Stimulated activated CD8-positive, alpha-beta memory T cell treated with anti-CD3 and anti-CD28 coated beads, Interleukin-12 subunit alpha, Interleukin-12 subunit beta, amount 100 ng/mL, for 24 hours (primary cell): ENCODE data around the gene KLF1.
"Not testable (repeated sequence)": the region's sequence is repeated elsewhere in the genome, so short reads cannot be mapped to it uniquely, and the experiment has no call there.

Source experiments
- DNase-seq: peaks from one replicate; pipeline ENCODE4 v3.0.0-alpha.2; 2020; ENCODE audit errors: extremely low read depth

KLF1 gene

DNA sequence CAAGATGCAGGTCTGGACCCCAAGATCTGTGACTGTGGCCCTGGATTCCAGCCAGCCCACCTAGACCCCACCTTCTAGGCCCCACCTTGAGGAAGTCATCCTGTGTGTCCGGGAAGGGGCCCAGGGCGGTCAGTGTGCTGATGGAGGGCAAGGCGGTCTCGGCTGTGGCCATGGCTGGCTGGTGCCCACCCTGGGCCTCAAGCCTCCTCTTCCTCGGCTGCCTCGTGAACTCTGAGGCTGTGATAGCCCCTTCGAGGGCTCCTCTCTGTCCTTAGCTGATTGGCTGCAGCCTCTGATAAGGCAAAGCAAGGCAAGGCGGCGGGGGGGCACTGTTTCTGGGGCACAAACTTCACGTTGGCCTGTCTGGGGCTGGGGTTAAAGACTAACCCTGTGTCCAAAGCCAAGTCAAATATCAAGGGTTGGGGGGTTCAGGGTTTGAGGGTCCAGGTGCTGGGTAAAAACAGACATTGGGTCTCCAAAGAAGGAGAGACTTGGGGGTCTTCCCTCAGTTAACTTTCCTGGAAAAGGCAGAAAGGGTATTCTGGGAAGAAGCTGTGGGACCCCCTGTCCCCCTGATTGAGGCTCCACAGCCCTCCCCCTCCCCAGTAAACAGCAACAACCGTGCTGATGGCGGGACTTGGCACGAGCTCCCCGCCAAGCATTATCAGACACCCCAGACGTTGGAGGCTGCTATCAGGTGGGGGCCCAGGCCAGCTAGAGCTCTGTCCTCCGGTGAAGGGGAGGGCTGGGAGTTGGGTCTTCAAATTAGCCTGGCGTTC is at the start of gene KLF1:
Gene KLF1 (minus strand): TSS at position 233 of the 779 bp plus-strand sequence. CDS start 61 bp downstream, at position 172.
- no peak for DNase-seq

GRCh38 chr19:12936582-12936981 is 49.6 kb upstream of the KLF1 start:
- no peak for DNase-seq

- DNase-seq, result no peak
Measured at GRCh38 chr19:12935071-12935470, 48.1 kb upstream of the KLF1 start.

DNA sequence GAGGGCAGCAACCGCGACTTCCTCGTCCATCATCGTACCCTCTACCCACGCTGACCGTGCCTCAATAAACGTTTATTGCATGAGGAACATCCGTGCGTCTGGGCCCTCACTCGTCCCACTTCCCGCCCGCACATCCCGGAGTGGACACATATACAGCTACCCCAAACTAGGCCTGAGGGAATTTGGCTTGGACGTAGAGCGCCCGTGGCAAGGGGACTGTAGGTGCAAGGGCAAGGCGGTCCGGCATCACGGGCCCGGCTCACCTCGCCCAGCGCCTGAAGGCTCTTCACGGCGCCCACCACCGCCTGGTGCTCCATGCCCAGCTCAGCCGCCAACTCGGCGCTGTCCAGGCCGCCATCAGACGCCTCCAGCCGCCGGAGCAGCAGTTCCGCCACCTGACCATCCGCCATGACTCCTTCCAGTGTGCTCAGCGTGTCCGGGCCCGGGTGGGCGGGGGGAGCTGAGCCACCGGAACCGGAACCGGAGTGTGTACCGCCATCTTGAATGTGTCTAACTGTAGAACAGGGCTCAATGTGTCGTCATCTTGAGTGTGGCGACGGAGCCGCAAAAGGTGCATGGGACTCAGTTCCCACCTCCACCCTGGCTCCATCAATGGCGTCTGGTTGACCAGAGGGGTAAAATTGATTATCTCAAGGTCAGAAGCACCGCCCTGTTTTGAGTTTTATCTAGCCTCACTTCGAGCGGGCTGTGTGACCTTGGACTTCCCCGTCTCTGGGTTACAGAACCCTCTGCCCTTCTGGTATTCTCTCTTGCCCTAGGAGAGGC is 46.5 kb upstream of the KLF1 start, which contains the start of gene FARSA:
Gene FARSA (minus strand): TSS at position 425 of the 786 bp plus-strand sequence. CDS start 15 bp downstream, at position 410.
- peak; percentile 77 for DNase-seq

DNA sequence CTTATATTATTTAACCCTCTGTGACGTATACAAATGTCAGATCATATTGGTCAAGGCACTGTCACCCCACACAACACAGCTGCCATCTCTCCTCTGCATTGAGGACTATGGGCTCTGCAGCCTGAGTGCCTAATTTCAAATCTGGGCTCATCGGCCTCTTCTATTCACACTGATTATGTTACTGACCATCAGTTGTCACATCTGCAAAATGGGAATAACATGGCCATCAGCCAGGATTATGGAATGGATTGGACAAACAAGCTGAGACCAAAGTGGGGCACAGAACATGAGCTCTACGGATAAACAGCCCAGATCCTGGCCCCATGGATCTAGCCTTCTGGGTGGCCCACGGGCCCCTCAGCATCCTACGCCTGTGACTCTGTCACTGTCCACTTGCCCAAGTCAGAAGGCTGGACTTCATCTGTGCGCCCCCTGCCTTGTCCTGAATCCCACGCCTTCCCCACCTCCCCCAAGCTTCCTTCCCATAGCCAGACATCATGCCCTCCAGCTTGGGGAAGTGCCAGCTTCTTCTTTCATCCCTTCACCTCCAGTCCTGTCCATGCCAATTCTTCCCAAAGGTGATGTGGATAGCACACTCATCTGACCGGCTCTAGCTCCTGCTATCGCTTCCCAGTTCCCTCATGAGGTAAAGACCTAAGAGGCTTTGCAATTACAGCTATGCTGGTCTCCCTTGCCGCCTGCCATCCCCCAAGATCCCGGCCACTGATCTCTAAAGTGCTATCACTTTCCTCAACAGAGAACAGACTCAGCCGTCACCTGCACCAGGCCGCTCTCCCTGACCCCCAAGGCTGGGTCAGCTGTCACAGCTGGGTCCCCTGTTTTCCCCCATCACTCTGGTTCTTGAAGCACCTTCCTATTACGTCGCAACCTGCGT is 45.6 kb upstream of the KLF1 start:
- DNase-seq, result no peak

DNA sequence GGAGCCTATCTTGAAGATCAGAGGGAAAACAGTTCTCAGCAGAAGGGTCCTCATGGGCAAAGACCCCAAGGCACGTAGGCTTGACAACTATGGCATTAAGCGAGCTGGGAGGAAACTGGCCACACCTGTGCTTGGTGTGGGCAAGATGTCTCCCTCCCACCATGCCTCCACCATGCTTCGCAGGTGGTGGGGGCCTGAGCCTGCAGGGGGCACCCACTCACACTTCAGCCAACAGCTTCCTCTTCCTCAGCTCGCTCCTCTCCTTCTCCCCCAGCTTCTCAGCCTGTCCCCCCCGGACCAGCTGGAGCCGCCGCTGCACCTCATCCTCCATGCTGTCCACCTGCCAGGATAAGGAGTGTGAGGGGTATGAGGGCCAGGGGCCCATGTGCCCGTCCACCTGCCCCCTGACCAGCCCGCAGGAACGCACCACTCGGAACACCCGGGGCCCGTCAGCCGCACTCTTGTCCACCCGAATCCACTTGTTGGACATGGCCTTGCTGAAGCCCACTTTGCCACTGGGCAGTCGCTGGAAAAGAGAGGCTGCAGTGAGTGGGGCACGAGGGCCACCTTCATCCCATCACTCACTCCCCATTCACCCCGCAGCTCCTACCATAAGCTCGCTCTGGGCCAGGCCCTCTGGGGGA is 43.1 kb upstream of the KLF1 start:
- DNase-seq, result no peak

DNA sequence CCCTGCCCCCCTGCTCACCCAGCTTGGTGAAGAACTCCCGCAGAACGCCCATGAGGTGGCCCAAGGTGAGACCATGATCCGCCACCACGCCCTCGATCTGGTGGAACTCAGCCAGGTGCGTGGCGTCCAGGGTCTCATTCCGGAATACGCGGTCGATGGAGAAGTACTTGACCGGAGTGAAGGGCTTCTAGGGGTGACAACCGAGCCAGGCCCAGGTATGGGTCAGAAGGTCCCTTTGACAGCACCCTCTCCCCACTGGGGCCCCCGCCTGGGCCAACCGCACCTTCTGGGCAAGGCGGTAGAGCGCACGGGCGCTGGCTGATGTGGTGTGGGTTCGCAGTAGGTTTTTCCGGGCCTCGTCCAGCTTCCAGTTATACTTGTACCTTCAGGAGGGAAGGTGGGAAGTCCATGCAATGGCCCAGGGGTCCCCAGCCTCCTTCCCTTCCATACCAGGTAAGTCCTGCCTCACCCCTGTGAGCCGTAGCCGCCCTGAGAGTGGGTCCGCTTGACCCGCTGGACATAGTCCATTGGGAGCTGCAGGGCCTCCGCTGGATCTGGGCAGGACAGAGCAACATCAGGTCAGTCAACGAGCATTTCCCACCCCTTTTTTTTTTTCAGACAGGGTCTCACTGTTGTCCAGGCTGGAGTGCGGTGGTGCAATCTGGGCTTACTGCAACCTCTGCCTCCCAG is 37.8 kb upstream of the KLF1 start:
- no peak for DNase-seq

DNA sequence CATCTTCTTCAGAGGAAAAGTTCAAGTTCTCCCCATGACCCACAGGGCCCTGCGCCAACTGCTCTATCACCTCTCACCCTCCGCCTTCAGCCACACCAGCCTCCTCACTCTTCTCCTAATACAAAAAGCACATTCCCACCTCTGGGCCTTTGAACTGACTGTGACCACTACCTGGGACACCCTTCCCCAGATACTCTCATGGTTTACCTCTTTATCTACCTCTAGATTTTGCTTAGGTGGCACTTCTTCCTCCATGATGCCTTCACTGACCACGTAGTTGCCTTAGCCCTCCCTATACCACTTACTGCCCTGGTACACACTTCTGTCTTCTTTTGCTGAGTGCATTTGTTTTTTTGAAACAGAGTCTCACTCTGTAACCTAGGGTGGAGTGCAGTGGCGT is 36.0 kb upstream of the KLF1 start:
- DNase-seq, result no peak

- no peak for DNase-seq
Measured at GRCh38 chr19:12921047-12921446, 34.0 kb upstream of the KLF1 start.

GRCh38 chr19:12918253-12918652 is 31.3 kb upstream of the KLF1 start:
- DNase-seq, result no peak

GRCh38 chr19:12915860-12916259 is 28.9 kb upstream of the KLF1 start:
- not testable (repeated sequence) for DNase-seq

- DNase-seq, result no peak
Measured at GRCh38 chr19:12913851-12914690, 27.1 kb upstream of the KLF1 start.

- no peak for DNase-seq
Measured at GRCh38 chr19:12913011-12913561, 26.1 kb upstream of the KLF1 start.

DNA sequence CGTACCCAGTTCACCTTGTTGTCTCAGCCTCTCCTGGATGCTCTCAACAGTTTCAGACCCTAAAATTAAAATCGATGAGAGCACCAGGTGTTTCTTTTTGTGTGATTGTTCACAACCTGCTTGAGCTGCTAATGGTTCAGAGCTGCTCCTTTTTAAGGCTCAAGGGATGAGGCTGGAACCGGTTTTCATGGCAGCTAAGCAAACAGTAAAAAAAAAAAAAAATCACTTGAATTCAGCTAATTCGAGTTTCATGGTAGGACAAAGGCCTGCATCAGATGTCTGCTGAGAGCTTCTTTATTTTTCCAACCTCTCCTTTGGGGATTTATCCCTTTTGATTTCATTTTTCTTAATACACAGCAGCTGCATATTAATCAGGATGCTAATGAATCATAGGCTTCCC is 25.6 kb upstream of the KLF1 start:
- DNase-seq, result no peak

GRCh38 chr19:12907166-12907565 is 20.2 kb upstream of the KLF1 start:
- DNase-seq, result no peak

DNA sequence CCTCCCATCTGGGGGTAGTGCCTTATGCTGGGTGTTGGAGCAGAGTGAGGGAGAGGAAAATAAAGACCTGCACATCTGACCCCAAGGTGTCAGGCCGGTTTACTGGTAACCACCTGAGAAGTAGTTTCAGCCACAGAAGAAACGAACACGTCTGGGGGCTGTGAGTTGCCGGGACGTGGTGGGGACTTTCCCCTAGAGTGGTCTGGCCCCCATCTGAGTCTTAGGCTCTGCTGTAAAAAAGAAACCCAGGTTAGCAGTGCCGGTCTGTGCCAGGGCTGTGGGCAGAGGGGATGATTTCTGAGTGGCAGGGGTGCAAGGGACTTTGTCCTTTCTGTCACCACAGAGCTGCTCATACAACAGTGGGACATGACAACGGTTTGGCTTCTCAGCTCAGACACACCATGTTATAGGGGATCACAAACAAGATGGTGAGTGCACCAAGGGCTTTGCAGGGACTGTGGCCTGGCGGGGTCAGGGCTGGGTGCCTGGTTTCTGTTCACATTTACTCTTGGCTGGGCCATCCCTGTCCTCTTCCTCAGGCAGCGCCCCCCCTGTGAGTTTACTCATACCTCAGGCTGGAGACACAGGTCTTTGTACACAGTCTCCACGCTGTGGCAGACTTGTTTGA is 13.0 kb upstream of the KLF1 start:
- no peak for DNase-seq

- DNase-seq, result no peak
Measured at GRCh38 chr19:12896460-12896859, 9.5 kb upstream of the KLF1 start.

DNA sequence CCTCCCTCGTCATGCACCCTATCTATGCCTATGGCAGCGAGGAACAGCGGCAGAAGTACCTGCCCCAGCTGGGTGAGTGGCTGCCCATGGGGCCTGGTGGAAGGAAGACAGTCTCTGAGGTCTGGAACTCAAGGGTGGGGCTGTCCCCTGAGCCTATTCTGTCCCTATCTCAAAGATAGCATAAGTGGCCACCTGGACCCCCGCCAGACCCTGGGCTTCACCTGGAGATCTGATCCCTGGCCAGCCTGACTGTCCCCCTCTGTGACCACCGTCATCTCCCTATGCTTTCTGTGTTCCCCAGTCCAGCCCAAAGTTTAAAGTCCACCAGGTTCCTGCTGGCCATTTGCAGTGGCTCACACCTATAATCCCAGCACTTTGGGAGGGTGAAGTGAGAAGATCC is 6.6 kb upstream of the KLF1 start:
- no peak for DNase-seq

DNA sequence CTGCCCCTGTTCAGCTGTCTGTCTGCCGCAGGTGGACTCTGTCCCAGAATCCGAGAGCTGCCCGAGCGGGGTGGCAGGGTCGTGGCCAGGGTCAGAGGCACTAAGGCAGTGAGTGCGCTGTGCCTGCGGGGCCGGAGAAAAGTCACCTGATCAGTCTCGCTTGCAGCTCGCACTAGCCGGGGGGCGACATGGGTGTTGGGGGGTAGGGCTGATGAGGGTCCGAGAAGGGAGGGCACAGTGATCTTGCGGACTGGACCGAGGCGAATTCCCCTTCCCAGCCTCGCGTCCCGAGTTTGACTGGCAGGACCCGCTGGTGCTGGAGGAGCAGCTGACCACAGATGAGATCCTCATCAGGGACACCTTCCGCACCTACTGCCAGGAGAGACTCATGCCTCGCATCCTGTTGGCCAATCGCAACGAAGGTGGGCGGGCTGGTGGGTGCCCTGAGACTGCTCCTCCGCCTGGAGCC is 4.6 kb upstream of the KLF1 start:
- no peak for DNase-seq
